ENCODE measurements around the gene EIF3F. TPM values are rescaled to one million over a fixed set of nuclear protein-coding genes. Genes with fewer than 3 reads are reported as not detected.

The EIF3F gene
- total and polyA plus RNA-seq, 2 donors (not counting 3 experiments of a cell fraction or from before 2014, with no cell fraction given), result 411 to 436 TPM

- ChIA-PET CTCF (interaction anchor here (0.9 to 11.1 kb wide), 6 partner anchors 13 to 110 kb away, joined by 3 to 822 read pairs (median 4); partner anchors contain the start of gene EIF3F), POLR2A (no interaction called here)
- no peak overlapping the region for H3K4me3 ChIP-seq (replicated peaks in 1 of 3; ENCODE audit: insufficient read depth in 1 of 3, low read depth in 1 of 3, low read length in 3 of 3)
- H3K27ac ChIP-seq (ENCODE audit: insufficient read depth, low read depth, low read length), result no peak overlapping the region
- no peaks in the 10 kb centered on the region for H3K27me3 ChIP-seq (ENCODE audit: control insufficient read depth in 2 of 2, insufficient read depth in 2 of 2, low read length in 2 of 2)
- H3K9me3 ChIP-seq (replicated peaks; ENCODE audit: control insufficient read depth, insufficient read depth, low read length), result no peaks in the 10 kb centered on the region
- no peaks in the 10 kb centered on the region for H4K20me1 ChIP-seq (replicated peaks; ENCODE audit: control insufficient read depth, extremely low read depth, insufficient read depth, low read length)
- TF ChIP-seq JUN (IDR thresholded peaks at IDR 0.05; ENCODE audit: borderline replicate concordance, insufficient read depth, insufficient read length, low read depth), result no peak
- TF ChIP-seq GATA2 (IDR thresholded peaks at IDR 0.05; ENCODE audit: insufficient read depth, insufficient read length, low read depth, low read length), result no peak
- no peak for TF ChIP-seq POLR2AphosphoS5 (IDR thresholded peaks at IDR 0.05; ENCODE audit: insufficient read depth, low read depth, low read length)
- TF ChIP-seq POLR2A (IDR thresholded peaks at IDR 0.05; ENCODE audit: low read depth, low read length), result no peak
- TF ChIP-seq EZH2 (IDR thresholded peaks at IDR 0.05; ENCODE audit: borderline replicate concordance, low read depth, low read length, severe bottlenecking), result no peak
- no peak for TF ChIP-seq MYC (IDR thresholded peaks at IDR 0.05; ENCODE audit: low read depth, low read length)
- TF ChIP-seq MAX (IDR thresholded peaks at IDR 0.05; ENCODE audit: insufficient read depth, insufficient read length), result no peak
- TF ChIP-seq FOS (IDR thresholded peaks at IDR 0.05; ENCODE audit: borderline replicate concordance, insufficient read depth, low read length), result no peak
- no peak for TF ChIP-seq CTCF (IDR thresholded peaks at IDR 0.05; ENCODE audit: extremely low read depth in 1 of 2, insufficient read depth in 1 of 2, low read depth in 1 of 2, low read length in 2 of 2)
- H3K4me2 ChIP-seq (ENCODE audit: insufficient read depth, low read length), result no peak overlapping the region
- BruUV-seq (replicated peaks), result no TSS peak
- no peaks in the 10 kb centered on the region for H3K79me2 ChIP-seq (ENCODE audit: control insufficient read depth, insufficient read depth, low read length)
- FAIRE-seq (no peak), DNase-seq (ENCODE audit: low read depth, low spot score) (no peak)
- H3K9me1 ChIP-seq (replicated peaks; ENCODE audit: control insufficient read depth, extremely low read depth, insufficient read depth, low read length), result no peaks in the 10 kb centered on the region
- H3K36me3 ChIP-seq (ENCODE audit: control insufficient read depth in 2 of 2, extremely low read depth in 1 of 2, insufficient read depth in 2 of 2, low read length in 2 of 2), result peaks cover 3 to 8% of the 10 kb centered on the region in 2 experiments
- dilution Hi-C loops (cut with MboI; ENCODE audit: extremely low pct_ligation_motif_present, low sequenced_read_pairs) (no loop called here), intact Hi-C loops (cut with micrococcal nuclease) (no loop called here)
- H3K9ac ChIP-seq (replicated peaks; ENCODE audit: extremely low read depth, insufficient read depth, low read length), result no peak overlapping the region
- no peaks in the 10 kb centered on the region for H3K4me1 ChIP-seq (ENCODE audit: control insufficient read depth, extremely low read depth, insufficient read depth, low read length)
- H2AFZ ChIP-seq (ENCODE audit: low read depth, low read length), result no peak overlapping the region
Measured at GRCh38 chr11:8002676-8003075, 15.5 kb downstream of the EIF3F start.
